HCT116 (cell line): Measurements from ENCODE around the gene CEP112. TPM values are rescaled to one million over a fixed set of nuclear protein-coding genes. Genes with fewer than 3 reads are reported as not detected.

ENCODE experiments used
- ATAC-seq: fragments of 200-7000 bp; cut with Tn5 transposase; 2 replicates; pipeline ENCODE4 v1.9.1; 2020; ENCODE audit warnings: mild to moderate bottlenecking, moderate library complexity
- BruUV-seq: library from RNA; stranded (reverse); fragments of 400-500 nt; replicated peaks from 2 replicates; lab custom pipeline; 2021; lab: Mats Ljungman, UMichigan
- CTCF ChIA-PET: fragments of 300-600 bp; sonication (Branson Sonifier 250); formaldehyde crosslinking; loops from one replicate; lab custom pipeline; 2021; ENCODE audit warnings: antibody characterized with exemption; lab: Charles Lee
- POLR2A ChIA-PET: fragments of 300-600, 350-600 bp; sonication (Branson Sonifier 250); formaldehyde crosslinking; loops from one replicate; lab custom pipeline; 2021; ENCODE audit warnings: antibody characterized with exemption; lab: Charles Lee
- RAD21 ChIA-PET, 2 experiments: fragments of 300-600 bp; sonication (Branson Sonifier 250); formaldehyde crosslinking; loops; one replicate each; lab custom pipeline; 2023; ENCODE audit warnings: low total read pairs in 2 of 2; ENCODE audit not compliant: uncharacterized antibody in 2 of 2, unreplicated experiment in 2 of 2, low non-redundant PET in 1 of 2; lab: Charles Lee
- DNase-seq: peaks from one replicate; pipeline ENCODE4 v3.0.0-alpha.2; 2010; ENCODE audit warnings: low read depth, low spot score
- H2AFZ ChIP-seq: fragments of 200-600 bp; shearing (Covaris generic), sonication (generic); 2 replicates; pipeline ENCODE4 v1.6.1; 2017; ENCODE audit warnings: low read depth, mixed run types, mixed read lengths, antibody characterized with exemption, low read length; ENCODE audit not compliant: poor library complexity, severe bottlenecking
- H3K27ac ChIP-seq: 2 replicates; pipeline ENCODE4 v1.5.1; 2012; ENCODE audit warnings: low read depth, low read length
- H3K27me3 ChIP-seq: fragments of 200-600 bp; sonication (generic); 2 replicates; pipeline ENCODE4 v1.6.1; 2016; ENCODE audit warnings: mixed run types, low read length, mixed read lengths; ENCODE audit not compliant: insufficient read depth
- H3K36me3 ChIP-seq, 2 experiments: fragments of 200-500 bp in 1 of 2; fragments of 200-600 bp in 1 of 2; sonication (Bioruptor generic) in 1 of 2; sonication (generic) in 1 of 2; 2 replicates each; pipeline versions ENCODE4 v1.5.1 to v1.6.1; 2014 to 2016; ENCODE audit warnings: low read length in 2 of 2, inconsistent platforms in 1 of 2, mixed read lengths in 1 of 2, mixed run types in 1 of 2; ENCODE audit not compliant: insufficient read depth in 2 of 2, control insufficient read depth in 1 of 2
- H3K4me1 ChIP-seq, 2 experiments: fragments of 200-600 bp in 1 of 2; sonication (generic) in 1 of 2; 2 replicates each; pipeline versions ENCODE4 v1.5.1 to v1.6.1; 2012 to 2017; ENCODE audit warnings: low read length in 2 of 2, inconsistent platforms in 1 of 2, mild to moderate bottlenecking in 1 of 2, mixed read lengths in 1 of 2, mixed run types in 1 of 2, moderate library complexity in 1 of 2; ENCODE audit not compliant: insufficient read depth in 2 of 2, control insufficient read depth in 1 of 2
- H3K4me2 ChIP-seq: fragments of 200-600 bp; sonication (generic); 2 replicates; pipeline ENCODE4 v1.6.1; 2017; ENCODE audit warnings: mixed run types, low read length, mixed read lengths
- H3K4me3 ChIP-seq, 2 experiments: fragments of 200-600 bp in 1 of 2; sonication (generic) in 1 of 2; replicated peaks in 1 of 2; 2 replicates each; pipeline ENCODE4 v1.5.1; 2011 to 2016; ENCODE audit warnings: low read length in 2 of 2, control low read depth in 1 of 2, low read depth in 1 of 2, mild to moderate bottlenecking in 1 of 2, mixed read lengths in 1 of 2, mixed run types in 1 of 2
- H3K79me2 ChIP-seq: fragments of 200-600 bp; sonication (generic); 2 replicates; pipeline ENCODE4 v1.6.1; 2017; ENCODE audit warnings: mild to moderate bottlenecking, mixed run types, low read length, moderate library complexity, mixed read lengths; ENCODE audit not compliant: insufficient read depth
- H3K9ac ChIP-seq: fragments of 200-600 bp; sonication (generic); 2 replicates; pipeline ENCODE4 v1.6.1; 2016; ENCODE audit warnings: low read length, mixed read lengths
- H3K9me2 ChIP-seq: fragments of 200-600 bp; sonication (generic), shearing (Covaris generic); 2 replicates; pipeline ENCODE4 v1.6.1; 2017; ENCODE audit warnings: mixed run types, mild to moderate bottlenecking, moderate library complexity; ENCODE audit not compliant: insufficient read depth
- H3K9me3 ChIP-seq, 2 experiments: fragments of 200-500 bp in 1 of 2; fragments of 200-600 bp in 1 of 2; sonication (Bioruptor generic) in 1 of 2; sonication (generic) in 1 of 2; 2 replicates each; pipeline ENCODE4 v1.6.1; 2014 to 2017; ENCODE audit warnings: low read length in 2 of 2, mixed read lengths in 2 of 2, inconsistent platforms in 1 of 2, low read depth in 1 of 2, mild to moderate bottlenecking in 1 of 2, mixed run types in 1 of 2, moderate library complexity in 1 of 2; ENCODE audit not compliant: control insufficient read depth in 1 of 2, insufficient read depth in 1 of 2
- H4K20me1 ChIP-seq: fragments of 200-600 bp; sonication (generic), shearing (Covaris generic); 2 replicates; pipeline ENCODE4 v1.6.1; 2017; ENCODE audit warnings: mixed run types, mild to moderate bottlenecking, moderate library complexity; ENCODE audit not compliant: insufficient read depth
- ATF3 ChIP-seq: IDR thresholded peaks from 2 replicates; pipeline ENCODE4 v1.6.1; 2012
- CBX3 ChIP-seq: IDR thresholded peaks from 2 replicates; pipeline ENCODE4 v1.6.1; 2012; ENCODE audit warnings: low read depth
- EGR1 ChIP-seq: IDR thresholded peaks from 2 replicates; pipeline ENCODE4 v1.6.1; 2012; ENCODE audit warnings: low read depth
- EZH2 ChIP-seq: fragments of 200-600 bp; sonication (generic); IDR thresholded peaks from 2 replicates; pipeline ENCODE4 v1.6.1; 2017; ENCODE audit warnings: antibody characterized with exemption, mixed run types
- EZH2phosphoT487 ChIP-seq: fragments of 200-600 bp; IDR thresholded peaks from 2 replicates; pipeline ENCODE4 v1.6.1; 2018; ENCODE audit warnings: antibody characterized with exemption, borderline replicate concordance
- FOSL1 ChIP-seq: IDR thresholded peaks from 2 replicates; pipeline ENCODE4 v1.6.1; 2012; ENCODE audit warnings: low read depth
- JUND ChIP-seq: IDR thresholded peaks from 2 replicates; pipeline ENCODE4 v1.6.1; 2012
- MAX ChIP-seq: IDR thresholded peaks from 2 replicates; pipeline ENCODE4 v1.6.1; 2012
- RAD21 ChIP-seq: IDR thresholded peaks from 2 replicates; pipeline ENCODE4 v1.6.1; 2012; ENCODE audit warnings: low read depth, mild to moderate bottlenecking
- REST ChIP-seq: IDR thresholded peaks from 2 replicates; pipeline ENCODE4 v1.6.1; 2012; ENCODE audit warnings: low read depth
- SIN3A ChIP-seq: IDR thresholded peaks from 2 replicates; pipeline ENCODE4 v1.6.1; 2012; ENCODE audit warnings: low read depth
- TCF7L2 ChIP-seq: IDR thresholded peaks from 2 replicates; pipeline ENCODE4 v1.7.0; 2011; ENCODE audit warnings: borderline replicate concordance, inconsistent platforms; ENCODE audit not compliant: insufficient read depth, insufficient read length; ENCODE audit errors: extremely low read depth
- YY1 ChIP-seq: IDR thresholded peaks from 2 replicates; pipeline ENCODE4 v1.6.1; 2011; ENCODE audit warnings: low read length, low read depth, moderate library complexity, mild to moderate bottlenecking; ENCODE audit not compliant: insufficient replicate concordance; ENCODE audit errors: extremely low read depth
- ZFX ChIP-seq: fragments of 450-650 bp; IDR thresholded peaks from 2 replicates; pipeline ENCODE4 v1.6.1; 2017
- intact Hi-C: fragments of 100-400 bp; cut with micrococcal nuclease; formaldehyde crosslinking; loops from 2 replicates; pipeline ENCODE4 v1.10.0; 2022
- total RNA-seq: library from RNA; stranded (reverse); gene quantifications from one replicate; pipeline ENCODE4 v1.2.1, GENCODE V29; 2021; ENCODE audit not compliant: unreplicated experiment

The CEP112 gene
- total RNA-seq, 1 experiment from 2014 or later: 10.9 TPM

- ChIA-PET POLR2A (no interaction called here), CTCF (no interaction called here), RAD21 (no interaction called here)
- DNase-seq (no peak), ATAC-seq (no peak)
- Histone ChIP-seq H4K20me1 (no peaks in the 10 kb centered on the region), H3K36me3 (no peaks in the 10 kb centered on the region), H3K4me1 (no peaks in the 10 kb centered on the region), H3K9me2 (no peaks in the 10 kb centered on the region), H3K27ac (no peak overlapping the region), H3K79me2 (no peaks in the 10 kb centered on the region), H2AFZ (no peak overlapping the region), H3K4me2 (no peak overlapping the region), H3K9ac (no peak overlapping the region), H3K9me3 (peaks cover 0 to 2% of the 10 kb centered on the region in 2 experiments; a peak in 2 of 4 replicates), H3K27me3 (no peaks in the 10 kb centered on the region), H3K4me3 (no peak overlapping the region)
- no TSS peak for BruUV-seq
- no peak for TF ChIP-seq YY1
- TF ChIP-seq ATF3: no peak
- TF ChIP-seq CBX3: no peak
- TF ChIP-seq EZH2phosphoT487: no peak
- TF ChIP-seq TCF7L2: no peak
- TF ChIP-seq EZH2: no peak
- TF ChIP-seq JUND: no peak
- no peak for TF ChIP-seq RAD21
- TF ChIP-seq SIN3A: no peak
- no peak for TF ChIP-seq MAX
- no peak for TF ChIP-seq FOSL1
- TF ChIP-seq EGR1: no peak
- intact Hi-C loops: no loop called here
Measured at GRCh38 chr17:65916425-65916824, 275.5 kb downstream of the CEP112 start.

GRCh38 chr17:65914784-65915342 lies 277.1 kb downstream of the CEP112 start:
- Histone ChIP-seq H3K27ac (no peak overlapping the region), H3K9ac (no peak overlapping the region), H3K9me2 (no peaks in the 10 kb centered on the region), H3K36me3 (no peaks in the 10 kb centered on the region), H3K9me3 (peaks cover 9 to 15% of the 10 kb centered on the region in 2 experiments; a peak in 2 of 4 replicates), H4K20me1 (no peaks in the 10 kb centered on the region), H3K4me3 (no peak overlapping the region), H3K4me2 (no peak overlapping the region), H3K79me2 (no peaks in the 10 kb centered on the region), H3K27me3 (no peaks in the 10 kb centered on the region), H3K4me1 (no peaks in the 10 kb centered on the region), H2AFZ (no peak overlapping the region)
- CTCF ChIA-PET: no interaction called here
- no peak for DNase-seq
- BruUV-seq: no TSS peak
- no peak for ATAC-seq
- TF ChIP-seq ZFX: no peak
- TF ChIP-seq MAX: no peak
- no peak for TF ChIP-seq ATF3
- no peak for TF ChIP-seq REST
- no peak for TF ChIP-seq EZH2
- no peak for TF ChIP-seq EZH2phosphoT487
- RAD21 ChIA-PET: no interaction called here
- POLR2A ChIA-PET: no interaction called here
- intact Hi-C loops: no loop called here
